Activated gamma-delta T cell treated with Interleukin-2 at 50 U/mL for 16 hours (primary cell): ENCODE measurements around the gene MMEL1.
A peak's percentile ranks its signal among the peaks of the same experiment; 100 is the strongest.
"Not testable (repeated sequence)": the region's sequence is repeated elsewhere in the genome, so short reads cannot be mapped to it uniquely, and the experiment has no call there.

ENCODE experiments used
- DNase-seq: peaks from one replicate; pipeline ENCODE4 v3.0.0-alpha.2; 2020

Gene MMEL1

GRCh38 chr1:2568187-2568816 is 64.5 kb downstream of the MMEL1 start:
- not testable (repeated sequence) for DNase-seq

- no peak for DNase-seq
Observed at GRCh38 chr1:2567083-2567679, 65.6 kb downstream of the MMEL1 start.

GRCh38 chr1:2566101-2567045 is 66.4 kb downstream of the MMEL1 start:
- DNase-seq = no peak

GRCh38 chr1:2564815-2565374 is 67.9 kb downstream of the MMEL1 start:
- DNase-seq = no peak

GRCh38 chr1:2564006-2564814 is 68.6 kb downstream of the MMEL1 start:
- no peak for DNase-seq

- DNase-seq = no peak
Observed at GRCh38 chr1:2563205-2563604, 69.6 kb downstream of the MMEL1 start.

- no peak for DNase-seq
Observed at GRCh38 chr1:2561898-2562895, 70.6 kb downstream of the MMEL1 start.

- no peak for DNase-seq
Observed at GRCh38 chr1:2561446-2561845, 71.4 kb downstream of the MMEL1 start.

- DNase-seq = no peak
Observed at GRCh38 chr1:2560299-2561073, 72.3 kb downstream of the MMEL1 start.

GRCh38 chr1:2559509-2560298 is 73.1 kb downstream of the MMEL1 start:
- DNase-seq = no peak

- DNase-seq = no peak
Observed at GRCh38 chr1:2558861-2559260, 74.0 kb downstream of the MMEL1 start.

GRCh38 chr1:2558420-2558819 is 74.4 kb downstream of the MMEL1 start:
- no peak for DNase-seq

- DNase-seq = no peak
Observed at GRCh38 chr1:2557482-2558400, 75.1 kb downstream of the MMEL1 start.

- peak; percentile 43 for DNase-seq
Observed at GRCh38 chr1:2556678-2557481, 75.9 kb downstream of the MMEL1 start.

GRCh38 chr1:2556277-2556677 is 76.5 kb downstream of the MMEL1 start, which contains the start of gene TNFRSF14:
Gene TNFRSF14 (plus strand): TSS chr1:2556371. CDS start chr1:2556665, 294 bp downstream.
- peak; percentile 71 for DNase-seq

- peak; percentile 62 for DNase-seq
Observed at GRCh38 chr1:2555634-2556276, 77.1 kb downstream of the MMEL1 start.
